GM18505 (cell line): Measurements from ENCODE around the gene CASD1.

ENCODE experiments used
- ATAC-seq: cut with Tn5 transposase; IDR thresholded peaks from one replicate; pipeline ENCODE4 v1.9.1; 2021; ENCODE audit not compliant: unreplicated experiment
- POLR2A ChIP-seq: IDR thresholded peaks from 4 replicates; pipeline ENCODE4 v1.6.1; 2011; ENCODE audit warnings: borderline replicate concordance; ENCODE audit not compliant: insufficient read depth, insufficient read length; ENCODE audit errors: extremely low read depth

CASD1 gene

GRCh38 chr7:94497874-94498670 lies 11.5 kb upstream of the CASD1 start:
- TF ChIP-seq POLR2A = no peak
- ATAC-seq = no peak

- ATAC-seq = no peak
- no peak for TF ChIP-seq POLR2A
Measured at GRCh38 chr7:94498918-94499317, 10.7 kb upstream of the CASD1 start.

- no peak for TF ChIP-seq POLR2A
- no peak for ATAC-seq
Measured at GRCh38 chr7:94507462-94507861, 2.1 kb upstream of the CASD1 start.

GRCh38 chr7:94507962-94508361 lies 1.6 kb upstream of the CASD1 start:
- ATAC-seq = no peak
- TF ChIP-seq POLR2A = no peak

GRCh38 chr7:94509887-94510581 lies 425 bp downstream of the CASD1 start:
- TF ChIP-seq POLR2A = peak; percentile 72
- peak; percentile 73 for ATAC-seq

- ATAC-seq = peak; percentile 24
Measured at GRCh38 chr7:94510582-94511496, 1.2 kb downstream of the CASD1 start.

GRCh38 chr7:94511718-94512117 lies 2.1 kb downstream of the CASD1 start:
- TF ChIP-seq POLR2A = no peak

More at GRCh38 chr7:94510582-94511496, 1.2 kb downstream of the CASD1 start:
- no peak for TF ChIP-seq POLR2A

GRCh38 chr7:94512735-94513564 lies 3.3 kb downstream of the CASD1 start:
- ATAC-seq = no peak

More at GRCh38 chr7:94511718-94512117, 2.1 kb downstream of the CASD1 start:
- ATAC-seq = no peak

GRCh38 chr7:94513565-94513860 lies 3.9 kb downstream of the CASD1 start:
- no peak for ATAC-seq
- no peak for TF ChIP-seq POLR2A

More at GRCh38 chr7:94512735-94513564, 3.3 kb downstream of the CASD1 start:
- TF ChIP-seq POLR2A = no peak

GRCh38 chr7:94514140-94514889 lies 4.7 kb downstream of the CASD1 start:
- no peak for TF ChIP-seq POLR2A

GRCh38 chr7:94514917-94515316 lies 5.3 kb downstream of the CASD1 start:
- ATAC-seq = no peak
- TF ChIP-seq POLR2A = no peak

More at GRCh38 chr7:94514140-94514889, 4.7 kb downstream of the CASD1 start:
- no peak for ATAC-seq

GRCh38 chr7:94525923-94526322 lies 16.3 kb downstream of the CASD1 start:
- no peak for ATAC-seq
- no peak for TF ChIP-seq POLR2A
